SK-N-SH (cell line): ENCODE measurements around the gene DHX15. TPM values are rescaled to one million over a fixed set of nuclear protein-coding genes. Genes with fewer than 3 reads are reported as not detected.

ENCODE experiments used
- CTCF ChIA-PET: fragments of 300-600, 350-600 bp; formaldehyde crosslinking; extraction: SDS; loops from one replicate; lab custom pipeline; 2021; lab: Yijun Ruan, JAX
- POLR2A ChIA-PET: fragments of 350-600 bp; sonication (Branson Sonifier 250); formaldehyde crosslinking; extraction: SDS; loops from one replicate; lab custom pipeline; 2020; ENCODE audit warnings: antibody characterized with exemption, inconsistent platforms; lab: Yijun Ruan, JAX
- DNase-seq: peaks from one replicate; pipeline ENCODE4 v3.0.0; 2012
- H2AFZ ChIP-seq: fragments of 200-600 bp; sonication (generic); 2 replicates; pipeline ENCODE4 v1.8.1; 2016; ENCODE audit warnings: antibody characterized with exemption, mild to moderate bottlenecking, low read depth
- H3F3A ChIP-seq: fragments of 200-600 bp; sonication (generic); replicated peaks from 2 replicates; pipeline ENCODE3; 2016; ENCODE audit warnings: antibody characterized with exemption, mild to moderate bottlenecking; ENCODE audit not compliant: insufficient read depth
- H3K27ac ChIP-seq, 2 experiments: fragments of 200-500 bp in 1 of 2; fragments of 200-600 bp in 1 of 2; sonication (Bioruptor generic) in 1 of 2; sonication (generic), shearing (Covaris generic) in 1 of 2; 2 replicates each; pipeline versions ENCODE4 v1.5.1 to v1.6.1; 2014 to 2016; ENCODE audit warnings: low read depth in 2 of 2, inconsistent platforms in 1 of 2, low read length in 1 of 2, mild to moderate bottlenecking in 1 of 2, mixed read lengths in 1 of 2
- H3K27me3 ChIP-seq: fragments of 200-600 bp; sonication (generic), shearing (Covaris generic); 2 replicates; pipeline ENCODE4 v1.6.1; 2016; ENCODE audit warnings: mixed run types; ENCODE audit not compliant: insufficient read depth
- H3K36me3 ChIP-seq, 2 experiments: fragments of 200-500 bp in 1 of 2; fragments of 200-600 bp in 1 of 2; sonication (Bioruptor generic) in 1 of 2; sonication (generic) in 1 of 2; replicated peaks in 1 of 2; 2 replicates each; pipeline versions ENCODE3 to v1.5.1; 2014 to 2016; ENCODE audit warnings: low read length in 1 of 2, mild to moderate bottlenecking in 1 of 2; ENCODE audit not compliant: insufficient read depth in 2 of 2, control insufficient read depth in 1 of 2
- H3K4me1 ChIP-seq, 2 experiments: fragments of 200-500 bp in 1 of 2; fragments of 200-600 bp in 1 of 2; sonication (Bioruptor generic) in 1 of 2; sonication (generic), shearing (Covaris generic) in 1 of 2; 2 replicates each; pipeline versions ENCODE4 v1.5.1 to v1.6.1; 2014 to 2016; ENCODE audit warnings: low read depth in 1 of 2, low read length in 1 of 2, mixed run types in 1 of 2; ENCODE audit not compliant: insufficient read depth in 2 of 2, control insufficient read depth in 1 of 2
- H3K4me2 ChIP-seq: fragments of 200-600 bp; sonication (generic), shearing (Covaris generic); 2 replicates; pipeline ENCODE4 v1.6.1; 2017; ENCODE audit warnings: mixed run types
- H3K4me3 ChIP-seq, 2 experiments: fragments of 200-500 bp in 1 of 2; fragments of 200-600 bp in 1 of 2; sonication (Bioruptor generic) in 1 of 2; sonication (generic), shearing (Covaris generic) in 1 of 2; 2 replicates each; pipeline versions ENCODE4 v1.5.1 to v1.8.1; 2014 to 2016; ENCODE audit warnings: low read depth in 2 of 2, inconsistent platforms in 1 of 2, low read length in 1 of 2, mild to moderate bottlenecking in 1 of 2, mixed read lengths in 1 of 2, moderate library complexity in 1 of 2
- H3K79me2 ChIP-seq: fragments of 200-600 bp; sonication (generic); 2 replicates; pipeline ENCODE4 v1.8.1; 2017; ENCODE audit warnings: mild to moderate bottlenecking; ENCODE audit not compliant: insufficient read depth
- H3K9ac ChIP-seq: fragments of 200-600 bp; sonication (generic); 2 replicates; pipeline ENCODE4 v1.6.1; 2017; ENCODE audit warnings: mixed run types
- H3K9me2 ChIP-seq: fragments of 200-600 bp; sonication (generic); 2 replicates; pipeline ENCODE4 v1.6.1; 2017; ENCODE audit warnings: mixed run types
- H3K9me3 ChIP-seq: fragments of 200-600 bp; sonication (generic); 2 replicates; pipeline ENCODE4 v1.6.1; 2017; ENCODE audit warnings: mixed run types, mild to moderate bottlenecking, moderate library complexity
- H4K20me1 ChIP-seq: fragments of 200-600 bp; sonication (generic); 2 replicates; pipeline ENCODE4 v1.6.1; 2017; ENCODE audit warnings: mild to moderate bottlenecking, mixed run types; ENCODE audit not compliant: insufficient read depth
- ELF1 ChIP-seq: IDR thresholded peaks from 2 replicates; pipeline ENCODE4 v1.4.0; 2012
- RFX5 ChIP-seq: IDR thresholded peaks from 2 replicates; pipeline ENCODE4 v1.6.1; 2012; ENCODE audit warnings: mild to moderate bottlenecking, improper control_type of control experiment, low read length
- RXRA ChIP-seq: IDR thresholded peaks from 2 replicates; pipeline ENCODE4 v1.4.0; 2012; ENCODE audit warnings: low read depth, mild to moderate bottlenecking, borderline replicate concordance
- SMC3 ChIP-seq: IDR thresholded peaks from 2 replicates; pipeline ENCODE4 v1.6.1; 2012; ENCODE audit warnings: low read depth, low read length, improper control_type of control experiment
- WGBS: methylation state at CpG from one replicate; pipeline ENCODE4 v1.1.6; 2017; ENCODE audit warnings: low lambda C conversion rate; 5-methylcytosine and 5-hydroxymethylcytosine counted together
- polyA plus RNA-seq, 3 experiments: library from polyadenylated mRNA; depleted of rRNA; stranded (reverse); fragments of >200 nt; gene quantifications; 2 replicates each; pipeline ENCODE4 v1.2.3, GENCODE V29; 2012
- TF ChIP-seq, protein P1 (sequence below): IDR thresholded peaks from 2 replicates; pipeline ENCODE4 v1.4.0; 2012; ENCODE audit warnings: low read depth, borderline replicate concordance
- TF ChIP-seq, protein P2 (sequence below): IDR thresholded peaks from 2 replicates; pipeline ENCODE4 v1.4.0; 2012; ENCODE audit warnings: low read depth
- TF ChIP-seq, protein P3 (sequence below): IDR thresholded peaks from 2 replicates; pipeline ENCODE4; 2012
- TF ChIP-seq, protein P4 (sequence below): fragments of 150-350 bp; IDR thresholded peaks from 2 replicates; pipeline ENCODE4 v1.6.1; 2017; ENCODE audit warnings: antibody characterized with exemption, low read length, low read depth, borderline replicate concordance
- TF ChIP-seq, protein P5 (sequence below): fragments of 150-350 bp; IDR thresholded peaks from 2 replicates; pipeline ENCODE4 v1.6.1; 2016; ENCODE audit warnings: mild to moderate bottlenecking, low read depth, low read length
- TF ChIP-seq, protein P6 (sequence below): fragments of 200-600 bp; sonication (generic); IDR thresholded peaks from 2 replicates; pipeline ENCODE4 v1.6.1; 2017; ENCODE audit warnings: antibody characterized with exemption, mild to moderate bottlenecking, moderate library complexity

Gene DHX15
- polyA plus RNA-seq, 1 of the 3 experiments (the other 2 are of a cell fraction): 63.3 TPM

DNA sequence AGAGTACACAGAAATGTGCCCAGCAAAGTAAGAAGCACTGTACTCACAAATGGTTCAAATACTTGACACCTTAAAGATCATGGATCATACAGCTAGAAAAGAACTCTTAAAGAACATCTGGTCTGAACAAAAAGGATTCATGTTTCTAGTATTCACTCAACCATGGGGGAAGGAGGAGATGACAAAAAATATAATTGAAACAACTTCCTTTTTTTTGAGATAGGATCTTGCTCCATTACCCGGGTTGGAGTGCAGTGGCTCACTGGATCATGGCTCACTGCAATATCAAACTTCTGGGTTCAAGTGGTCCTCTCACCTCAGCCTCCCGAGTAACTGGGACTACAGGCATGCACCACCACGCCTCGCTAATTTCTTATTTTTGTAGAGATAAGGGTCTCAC is 6.0 kb downstream of the DHX15 start:
- ChIA-PET CTCF (no interaction called here), POLR2A (no interaction called here)
- no peak overlapping the region for H3K9ac ChIP-seq
- no peaks in the 10 kb centered on the region for H3K27me3 ChIP-seq
- no peak overlapping the region for H3K4me3 ChIP-seq
- peaks cover 33 to 41% of the 10 kb centered on the region in 2 experiments for H3K36me3 ChIP-seq
- no peaks in the 10 kb centered on the region for H3K9me2 ChIP-seq
- no peak overlapping the region for H3K27ac ChIP-seq
- no peak for TF ChIP-seq ELF1
- TF ChIP-seq RXRA: no peak
- TF ChIP-seq, protein P1, sequence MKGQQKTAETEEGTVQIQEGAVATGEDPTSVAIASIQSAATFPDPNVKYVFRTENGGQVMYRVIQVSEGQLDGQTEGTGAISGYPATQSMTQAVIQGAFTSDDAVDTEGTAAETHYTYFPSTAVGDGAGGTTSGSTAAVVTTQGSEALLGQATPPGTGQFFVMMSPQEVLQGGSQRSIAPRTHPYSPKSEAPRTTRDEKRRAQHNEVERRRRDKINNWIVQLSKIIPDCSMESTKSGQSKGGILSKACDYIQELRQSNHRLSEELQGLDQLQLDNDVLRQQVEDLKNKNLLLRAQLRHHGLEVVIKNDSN: no peak
- TF ChIP-seq, protein P2, sequence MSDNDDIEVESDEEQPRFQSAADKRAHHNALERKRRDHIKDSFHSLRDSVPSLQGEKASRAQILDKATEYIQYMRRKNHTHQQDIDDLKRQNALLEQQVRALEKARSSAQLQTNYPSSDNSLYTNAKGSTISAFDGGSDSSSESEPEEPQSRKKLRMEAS: no peak
- TF ChIP-seq, protein P3, sequence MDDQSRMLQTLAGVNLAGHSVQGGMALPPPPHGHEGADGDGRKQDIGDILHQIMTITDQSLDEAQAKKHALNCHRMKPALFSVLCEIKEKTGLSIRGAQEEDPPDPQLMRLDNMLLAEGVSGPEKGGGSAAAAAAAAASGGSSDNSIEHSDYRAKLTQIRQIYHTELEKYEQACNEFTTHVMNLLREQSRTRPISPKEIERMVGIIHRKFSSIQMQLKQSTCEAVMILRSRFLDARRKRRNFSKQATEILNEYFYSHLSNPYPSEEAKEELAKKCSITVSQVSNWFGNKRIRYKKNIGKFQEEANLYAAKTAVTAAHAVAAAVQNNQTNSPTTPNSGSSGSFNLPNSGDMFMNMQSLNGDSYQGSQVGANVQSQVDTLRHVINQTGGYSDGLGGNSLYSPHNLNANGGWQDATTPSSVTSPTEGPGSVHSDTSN: no peak
- TF ChIP-seq, protein P4, sequence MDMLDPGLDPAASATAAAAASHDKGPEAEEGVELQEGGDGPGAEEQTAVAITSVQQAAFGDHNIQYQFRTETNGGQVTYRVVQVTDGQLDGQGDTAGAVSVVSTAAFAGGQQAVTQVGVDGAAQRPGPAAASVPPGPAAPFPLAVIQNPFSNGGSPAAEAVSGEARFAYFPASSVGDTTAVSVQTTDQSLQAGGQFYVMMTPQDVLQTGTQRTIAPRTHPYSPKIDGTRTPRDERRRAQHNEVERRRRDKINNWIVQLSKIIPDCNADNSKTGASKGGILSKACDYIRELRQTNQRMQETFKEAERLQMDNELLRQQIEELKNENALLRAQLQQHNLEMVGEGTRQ: no peak
- TF ChIP-seq, protein P5, sequence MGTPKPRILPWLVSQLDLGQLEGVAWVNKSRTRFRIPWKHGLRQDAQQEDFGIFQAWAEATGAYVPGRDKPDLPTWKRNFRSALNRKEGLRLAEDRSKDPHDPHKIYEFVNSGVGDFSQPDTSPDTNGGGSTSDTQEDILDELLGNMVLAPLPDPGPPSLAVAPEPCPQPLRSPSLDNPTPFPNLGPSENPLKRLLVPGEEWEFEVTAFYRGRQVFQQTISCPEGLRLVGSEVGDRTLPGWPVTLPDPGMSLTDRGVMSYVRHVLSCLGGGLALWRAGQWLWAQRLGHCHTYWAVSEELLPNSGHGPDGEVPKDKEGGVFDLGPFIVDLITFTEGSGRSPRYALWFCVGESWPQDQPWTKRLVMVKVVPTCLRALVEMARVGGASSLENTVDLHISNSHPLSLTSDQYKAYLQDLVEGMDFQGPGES: no peak
- TF ChIP-seq, protein P6, sequence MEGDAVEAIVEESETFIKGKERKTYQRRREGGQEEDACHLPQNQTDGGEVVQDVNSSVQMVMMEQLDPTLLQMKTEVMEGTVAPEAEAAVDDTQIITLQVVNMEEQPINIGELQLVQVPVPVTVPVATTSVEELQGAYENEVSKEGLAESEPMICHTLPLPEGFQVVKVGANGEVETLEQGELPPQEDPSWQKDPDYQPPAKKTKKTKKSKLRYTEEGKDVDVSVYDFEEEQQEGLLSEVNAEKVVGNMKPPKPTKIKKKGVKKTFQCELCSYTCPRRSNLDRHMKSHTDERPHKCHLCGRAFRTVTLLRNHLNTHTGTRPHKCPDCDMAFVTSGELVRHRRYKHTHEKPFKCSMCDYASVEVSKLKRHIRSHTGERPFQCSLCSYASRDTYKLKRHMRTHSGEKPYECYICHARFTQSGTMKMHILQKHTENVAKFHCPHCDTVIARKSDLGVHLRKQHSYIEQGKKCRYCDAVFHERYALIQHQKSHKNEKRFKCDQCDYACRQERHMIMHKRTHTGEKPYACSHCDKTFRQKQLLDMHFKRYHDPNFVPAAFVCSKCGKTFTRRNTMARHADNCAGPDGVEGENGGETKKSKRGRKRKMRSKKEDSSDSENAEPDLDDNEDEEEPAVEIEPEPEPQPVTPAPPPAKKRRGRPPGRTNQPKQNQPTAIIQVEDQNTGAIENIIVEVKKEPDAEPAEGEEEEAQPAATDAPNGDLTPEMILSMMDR: no peak
- TF ChIP-seq SMC3: no peak
- H3K9me3 ChIP-seq: no peaks in the 10 kb centered on the region
- H4K20me1 ChIP-seq: peaks cover 99% of the 10 kb centered on the region
- DNase-seq: no peak
- peaks cover 6 to 11% of the 10 kb centered on the region in 2 experiments; a peak in 2 of 4 replicates for H3K4me1 ChIP-seq
- no peak overlapping the region for H2AFZ ChIP-seq
- H3F3A ChIP-seq: peaks cover 3% of the 10 kb centered on the region
- WGBS: 76% methylated on average over 4 of the region's 4 CpGs
- no peak overlapping the region for H3K4me2 ChIP-seq
- peaks cover 100% of the 10 kb centered on the region for H3K79me2 ChIP-seq

DNA sequence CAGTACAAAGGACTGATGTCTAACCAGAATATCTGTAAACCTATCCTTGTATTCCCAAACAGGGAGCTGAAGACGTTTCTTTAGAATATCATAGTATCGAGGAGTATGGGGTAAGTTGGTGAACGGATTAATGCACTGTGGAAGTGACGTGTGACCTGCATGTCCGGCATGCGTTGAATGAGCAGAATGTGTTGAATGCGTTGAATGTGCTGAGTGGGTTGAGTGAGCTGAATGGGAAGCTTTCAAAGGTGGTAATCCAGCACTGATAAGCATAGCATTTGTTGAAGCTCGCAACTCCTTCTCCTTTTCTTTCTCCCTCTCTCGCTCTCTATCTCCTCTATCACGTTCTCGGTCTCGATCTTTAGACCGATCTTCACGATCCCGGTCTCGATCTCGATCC is 8.1 kb downstream of the DHX15 start:
- POLR2A ChIA-PET: interaction anchor here (1.2 kb wide), 1 partner anchor 8 kb away, joined by 3 read pairs; the partner anchor contains the start of gene DHX15
- H3K4me1 ChIP-seq: peaks cover 0 to 1% of the 10 kb centered on the region in 2 experiments; a peak in 1 of 4 replicates
- DNase-seq: no peak
- peaks cover 4% of the 10 kb centered on the region for H3F3A ChIP-seq
- no peak overlapping the region for H3K9ac ChIP-seq
- no peaks in the 10 kb centered on the region for H3K27me3 ChIP-seq
- H4K20me1 ChIP-seq: peaks cover 99% of the 10 kb centered on the region
- no peak for TF ChIP-seq RFX5
- no peaks in the 10 kb centered on the region for H3K9me2 ChIP-seq
- CTCF ChIA-PET: interaction anchor here (1.9 kb wide), 1 partner anchor 9 kb away, joined by 4 read pairs; the partner anchor contains the start of gene DHX15
- WGBS: 96% methylated on average over 17 of the region's 17 CpGs
- H2AFZ ChIP-seq: no peak overlapping the region
- H3K79me2 ChIP-seq: peaks cover 100% of the 10 kb centered on the region
- H3K4me2 ChIP-seq: no peak overlapping the region
- no peaks in the 10 kb centered on the region for H3K9me3 ChIP-seq
- H3K4me3 ChIP-seq: no peak overlapping the region
- no peak overlapping the region for H3K27ac ChIP-seq
- H3K36me3 ChIP-seq: peaks cover 40 to 59% of the 10 kb centered on the region in 2 experiments
